DMS153 treated with DMSO at 0.1 percent for 48 hours (cell line): Measurements from ENCODE around the gene EIF2S3.

Experiments
- DNase-seq: peaks from one replicate; lab custom pipeline; 2025; ENCODE audit not compliant: unreplicated experiment; lab: John Stamatoyannopoulos, UW

Gene EIF2S3

GRCh38 chrX:24125028-24125612 lies 70.4 kb downstream of the EIF2S3 start:
- no peak for DNase-seq
